Erythroblast (primary cell): ENCODE data around the gene MAML2.

Source experiments
- DNase-seq, 2 experiments: peaks; one replicate each; lab custom pipeline; 2025; lab: John Stamatoyannopoulos, UW
- GATA1 ChIP-seq: IDR thresholded peaks from 2 replicates; pipeline ENCODE4 v1.6.1; 2011; ENCODE audit warnings: low read depth, mild to moderate bottlenecking, control low read depth, low read length, moderate library complexity
- POLR2A ChIP-seq: IDR thresholded peaks from 2 replicates; pipeline ENCODE4 v1.6.1; 2011; ENCODE audit warnings: mild to moderate bottlenecking, low read length

Gene MAML2

DNA sequence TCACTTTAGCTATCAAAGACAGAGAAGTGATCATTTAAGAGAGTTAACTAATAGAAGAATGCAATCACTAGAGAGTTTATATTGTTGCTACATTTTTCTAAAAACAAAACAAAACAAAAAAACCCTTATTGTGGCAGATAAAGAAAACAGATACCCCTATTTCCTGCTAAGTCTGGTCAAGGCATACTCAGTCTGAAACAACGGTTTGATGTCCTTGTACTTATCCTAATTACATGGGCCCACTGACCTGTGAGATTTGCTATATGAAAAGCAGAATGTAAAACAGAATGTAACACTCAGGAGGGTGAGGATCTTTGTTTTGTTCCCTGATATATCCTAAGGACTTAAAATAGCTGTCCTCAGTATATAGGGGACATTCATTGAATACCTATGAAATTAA lies 24.6 kb downstream of the MAML2 start:
- no peak for TF ChIP-seq POLR2A
- no peak for TF ChIP-seq GATA1
- no peak for DNase-seq

GRCh38 chr11:96317985-96318384 lies 25.0 kb downstream of the MAML2 start:
- peak; percentile 22 to 61 for DNase-seq
- TF ChIP-seq GATA1 = no peak
- no peak for TF ChIP-seq POLR2A

GRCh38 chr11:96317571-96317970 lies 25.4 kb downstream of the MAML2 start:
- DNase-seq = peak in 1 of 2 experiments; percentile 35
- TF ChIP-seq GATA1 = no peak
- no peak for TF ChIP-seq POLR2A

- no peak for TF ChIP-seq POLR2A
- TF ChIP-seq GATA1 = no peak
Observed at GRCh38 chr11:96316869-96317268, 26.1 kb downstream of the MAML2 start.

GRCh38 chr11:96315476-96315875 lies 27.5 kb downstream of the MAML2 start:
- DNase-seq = no peak

More at GRCh38 chr11:96316869-96317268, 26.1 kb downstream of the MAML2 start:
- DNase-seq = no peak

DNA sequence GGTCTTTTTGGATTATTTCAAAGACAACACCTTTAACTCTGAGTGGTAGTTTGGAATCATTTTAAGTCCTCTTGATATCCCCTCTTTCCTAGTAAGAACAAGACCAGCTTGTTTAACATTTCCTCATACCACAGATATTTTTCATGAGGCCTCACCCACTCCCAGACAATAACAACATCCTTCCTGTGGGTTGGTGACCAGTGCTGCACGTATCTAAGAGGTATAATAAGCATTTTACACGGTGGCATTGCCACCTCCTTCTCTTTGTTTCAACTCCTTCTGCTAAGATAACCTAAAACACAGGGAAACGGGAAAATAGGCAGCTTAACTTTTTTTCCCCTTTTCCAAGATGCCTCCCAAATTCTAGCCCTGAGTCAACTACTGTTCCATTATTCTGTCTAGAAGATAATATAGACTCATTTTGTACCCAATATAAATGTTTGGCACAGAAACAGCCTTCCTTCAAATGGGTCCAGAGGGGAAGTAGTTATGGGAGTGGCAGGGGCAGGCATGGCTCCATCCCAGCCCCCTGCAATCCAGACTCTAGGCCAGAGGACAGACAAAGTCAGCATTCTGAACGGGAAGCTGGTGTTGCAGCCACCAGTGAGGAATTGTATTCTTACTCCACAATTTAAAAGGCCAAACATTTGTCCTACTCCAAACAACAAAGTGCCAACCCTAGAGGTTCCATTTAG lies 28.5 kb downstream of the MAML2 start:
- TF ChIP-seq GATA1 (no peak), POLR2A (no peak)
- no peak for DNase-seq

More at GRCh38 chr11:96315476-96315875, 27.5 kb downstream of the MAML2 start:
- no peak for TF ChIP-seq POLR2A
- no peak for TF ChIP-seq GATA1

- no peak for DNase-seq
- TF ChIP-seq GATA1 = no peak
- no peak for TF ChIP-seq POLR2A
Observed at GRCh38 chr11:96313163-96313562, 29.8 kb downstream of the MAML2 start.

DNA sequence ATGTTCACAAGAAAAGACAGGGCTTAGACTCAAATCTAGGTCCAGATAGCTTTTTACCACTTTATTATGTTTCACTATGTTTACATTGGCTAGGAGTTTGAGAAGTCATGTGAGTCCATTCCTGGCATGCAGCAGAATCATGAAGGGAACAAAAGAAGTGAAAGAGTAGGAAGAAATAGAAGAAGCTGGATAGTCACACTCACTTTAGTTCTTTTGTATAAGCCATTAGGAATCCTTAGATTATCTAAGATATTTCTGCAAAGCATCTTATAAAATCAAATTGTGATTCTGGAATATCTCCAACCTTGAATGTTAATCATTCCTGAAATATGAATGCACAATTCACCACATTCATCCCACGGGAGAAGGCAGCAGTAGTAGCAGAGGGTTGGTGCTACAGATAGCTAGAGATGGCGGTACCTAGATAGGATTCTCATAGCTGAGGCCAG lies 31.9 kb downstream of the MAML2 start:
- no peak for TF ChIP-seq POLR2A
- no peak for TF ChIP-seq GATA1
- DNase-seq = no peak

DNA sequence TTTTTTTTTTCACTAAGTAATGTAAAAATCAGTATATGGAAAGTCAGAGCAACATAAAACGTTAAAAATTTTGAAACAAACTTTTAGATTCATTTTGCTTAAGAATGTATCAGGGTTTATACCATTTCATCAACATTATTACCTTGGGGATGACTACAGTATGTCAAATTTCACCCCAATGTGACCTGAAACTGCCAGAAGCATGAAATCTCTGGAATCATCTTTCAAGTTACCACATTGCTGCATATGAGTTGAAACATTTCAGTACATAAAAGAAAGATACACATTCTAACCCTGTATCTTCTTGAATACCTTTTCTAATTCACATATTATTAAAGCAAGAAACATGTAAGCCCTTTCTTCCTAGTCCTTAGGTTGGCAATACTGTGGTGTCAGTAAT lies 32.8 kb downstream of the MAML2 start:
- TF ChIP-seq GATA1 (no peak), POLR2A (no peak)
- no peak for DNase-seq

DNA sequence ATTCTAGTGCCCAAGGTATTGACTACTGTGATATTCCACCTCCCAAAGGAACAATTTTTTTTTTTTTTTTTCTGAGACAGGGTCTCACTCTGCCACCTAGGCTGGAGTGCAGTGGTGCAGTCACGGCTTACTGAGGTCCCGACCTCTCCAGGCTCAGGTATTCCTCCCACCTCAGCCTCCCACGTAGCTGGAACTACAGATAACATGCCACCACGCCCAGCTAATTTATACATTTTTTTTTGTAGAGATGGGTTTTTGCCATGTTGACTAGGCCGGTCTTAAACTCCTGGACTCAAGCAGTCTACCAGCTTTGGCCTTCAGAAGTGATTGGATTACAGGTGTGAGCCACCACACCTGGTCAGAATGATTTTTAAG lies 33.4 kb downstream of the MAML2 start:
- TF ChIP-seq GATA1 = no peak
- no peak for TF ChIP-seq POLR2A
- DNase-seq = no peak

DNA sequence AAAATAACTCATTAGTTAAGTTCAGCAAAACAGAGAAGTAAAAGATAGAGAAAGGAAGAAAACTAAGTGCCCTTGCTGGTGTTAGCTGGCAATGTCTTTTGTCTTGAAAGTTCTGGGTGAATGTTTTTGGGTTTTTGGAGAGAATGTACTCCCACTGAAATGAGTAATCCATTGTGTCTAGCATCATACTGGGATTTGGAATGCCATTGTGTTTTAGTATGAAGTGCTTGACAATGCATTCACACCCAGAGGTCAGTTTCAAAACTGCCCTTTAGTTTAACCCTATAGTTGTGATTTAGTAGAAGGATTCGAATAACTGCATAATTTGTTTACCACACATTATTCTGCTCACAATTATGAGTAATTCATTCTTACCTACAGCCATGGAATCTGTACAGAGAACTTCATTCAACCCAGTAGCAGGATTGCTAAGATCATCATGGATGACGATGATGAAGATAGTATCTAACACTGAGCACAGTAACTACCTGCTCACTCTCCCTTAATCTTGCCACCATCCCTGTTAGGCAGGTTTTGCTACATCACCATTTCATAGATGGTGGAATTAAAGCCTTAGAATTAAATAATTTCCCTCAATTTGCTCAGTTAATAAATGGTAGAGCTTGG lies 33.9 kb downstream of the MAML2 start:
- TF ChIP-seq GATA1 (no peak), POLR2A (no peak)
- no peak for DNase-seq

DNA sequence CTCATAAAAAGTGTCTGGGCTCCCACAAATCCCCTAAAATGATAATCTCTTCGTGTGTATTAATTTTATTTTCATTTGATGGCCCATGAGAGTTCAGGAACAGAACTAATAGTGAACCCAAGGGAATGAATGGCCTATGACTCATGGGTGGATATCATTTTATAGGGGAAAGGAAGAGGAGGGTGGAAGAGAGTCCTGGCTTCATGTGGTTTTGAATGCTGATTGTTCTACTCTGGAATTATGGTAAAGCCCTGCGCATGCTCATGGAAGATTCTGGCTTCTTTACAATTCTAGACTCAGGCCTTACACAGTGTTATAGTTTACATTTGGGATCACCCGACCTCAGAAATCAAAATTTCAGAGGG lies 35.2 kb downstream of the MAML2 start:
- TF ChIP-seq POLR2A = no peak
- TF ChIP-seq GATA1 = no peak
- DNase-seq = no peak

- peak; percentile 7 to 12 for DNase-seq
- no peak for TF ChIP-seq POLR2A
- no peak for TF ChIP-seq GATA1
Observed at GRCh38 chr11:96306933-96307775, 35.8 kb downstream of the MAML2 start.

DNA sequence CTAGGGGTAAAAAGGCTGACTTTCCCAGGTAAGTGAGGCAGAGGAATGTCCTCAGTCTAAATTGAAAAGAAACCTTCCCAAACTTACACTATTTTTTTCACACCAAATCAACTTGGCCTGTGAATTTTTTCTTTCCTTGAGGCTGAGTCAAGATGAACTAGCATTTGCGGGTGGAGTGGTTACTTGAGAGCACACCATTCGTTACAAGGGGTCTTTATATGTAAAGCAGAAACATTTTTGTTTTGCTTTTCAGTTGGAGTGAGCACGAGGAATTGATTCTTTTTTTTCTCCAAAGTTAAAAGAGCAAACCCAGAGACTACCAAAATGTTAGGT lies 36.4 kb downstream of the MAML2 start:
- no peak for DNase-seq

More for the DNA sequence above, 36.4 kb downstream of the MAML2 start:
- TF ChIP-seq GATA1 = no peak
- no peak for TF ChIP-seq POLR2A
